HCT116 (cell line): ENCODE results near the gene RAB11FIP2.

ENCODE experiments used
- EZH2 ChIP-seq: fragments of 200-600 bp; sonication (generic); IDR thresholded peaks from 2 replicates; pipeline ENCODE4 v1.6.1; 2017; ENCODE audit warnings: antibody characterized with exemption, mixed run types
- POLR2AphosphoS5 ChIP-seq: IDR thresholded peaks from 2 replicates; pipeline ENCODE4 v1.6.1; 2011; ENCODE audit warnings: mild to moderate bottlenecking, low read depth, low read length, moderate library complexity
- TF ChIP-seq, protein P1 (sequence below), 3 experiments: fragments of 200-600 bp in 1 of 3; sonication (generic) in 1 of 3; IDR thresholded peaks in 2 of 3; conservative IDR thresholded peaks in 1 of 3; 2 replicates each; pipeline ENCODE4 v1.5.1; 2012 to 2017; ENCODE audit warnings: low read depth in 2 of 3, low read length in 2 of 3, antibody characterized with exemption in 1 of 3, borderline replicate concordance in 1 of 3, control low read depth in 1 of 3, mild to moderate bottlenecking in 1 of 3, mixed read lengths in 1 of 3, mixed run types in 1 of 3, moderate library complexity in 1 of 3; ENCODE audit not compliant: insufficient read depth in 1 of 3

- no peak for TF ChIP-seq POLR2AphosphoS5
- TF ChIP-seq EZH2: no peak
- TF ChIP-seq, protein P1, sequence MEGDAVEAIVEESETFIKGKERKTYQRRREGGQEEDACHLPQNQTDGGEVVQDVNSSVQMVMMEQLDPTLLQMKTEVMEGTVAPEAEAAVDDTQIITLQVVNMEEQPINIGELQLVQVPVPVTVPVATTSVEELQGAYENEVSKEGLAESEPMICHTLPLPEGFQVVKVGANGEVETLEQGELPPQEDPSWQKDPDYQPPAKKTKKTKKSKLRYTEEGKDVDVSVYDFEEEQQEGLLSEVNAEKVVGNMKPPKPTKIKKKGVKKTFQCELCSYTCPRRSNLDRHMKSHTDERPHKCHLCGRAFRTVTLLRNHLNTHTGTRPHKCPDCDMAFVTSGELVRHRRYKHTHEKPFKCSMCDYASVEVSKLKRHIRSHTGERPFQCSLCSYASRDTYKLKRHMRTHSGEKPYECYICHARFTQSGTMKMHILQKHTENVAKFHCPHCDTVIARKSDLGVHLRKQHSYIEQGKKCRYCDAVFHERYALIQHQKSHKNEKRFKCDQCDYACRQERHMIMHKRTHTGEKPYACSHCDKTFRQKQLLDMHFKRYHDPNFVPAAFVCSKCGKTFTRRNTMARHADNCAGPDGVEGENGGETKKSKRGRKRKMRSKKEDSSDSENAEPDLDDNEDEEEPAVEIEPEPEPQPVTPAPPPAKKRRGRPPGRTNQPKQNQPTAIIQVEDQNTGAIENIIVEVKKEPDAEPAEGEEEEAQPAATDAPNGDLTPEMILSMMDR (IDR thresholded peaks at IDR 0.05 in 2 of 3, conservative IDR thresholded peaks at IDR 0.05 in 1 of 3; ENCODE audit: borderline replicate concordance in 1 of 3, insufficient read depth in 1 of 3, low read depth in 2 of 3, low read length in 2 of 3): no peak
Measured at GRCh38 chr10:118054383-118054782, 7.6 kb upstream of the RAB11FIP2 start.
